ENCODE results near the gene GDF7. TPM values are rescaled to one million over a fixed set of nuclear protein-coding genes. Genes with fewer than 3 reads are reported as not detected.

The GDF7 gene
- total and polyA plus RNA-seq, 2 donors from 2014 or later, result 1.8 to 12.5 TPM

- intact Hi-C loops (cut with DNase I), result no loop called here
- peaks cover 0 to 20% (median 9%) of the 10 kb centered on the region in 3 donors for H3K36me3 ChIP-seq (ENCODE audit: control insufficient read depth in 2 of 3, insufficient read depth in 3 of 3, low read length in 3 of 3)
Observed at GRCh38 chr2:20645301-20645701, 21.6 kb upstream of the GDF7 start.

GRCh38 chr2:20645761-20646160 is 21.2 kb upstream of the GDF7 start:
- Histone ChIP-seq H3K27me3 (ENCODE audit: control insufficient read depth, insufficient read depth, low read length) (no peaks in the 10 kb centered on the region), H3K4me3 (ENCODE audit: low read length in 3 of 3) (no peak overlapping the region), H3K4me1 (ENCODE audit: control insufficient read depth in 2 of 3, insufficient read depth in 2 of 3, low read depth in 1 of 3, low read length in 3 of 3) (peaks cover 2 to 36% (median 17%) of the 10 kb centered on the region in 3 donors), H3K36me3 (ENCODE audit: control insufficient read depth in 2 of 3, insufficient read depth in 3 of 3, low read length in 3 of 3) (peaks cover 0 to 16% (median 9%) of the 10 kb centered on the region in 3 donors), H3K9me3 (ENCODE audit: control insufficient read depth in 2 of 3, insufficient read depth in 1 of 3, low read length in 3 of 3) (no peaks in the 10 kb centered on the region), H3K9ac (ENCODE audit: low read length in 3 of 3) (no peak overlapping the region), H3K27ac (ENCODE audit: low read depth in 2 of 2, low read length in 2 of 2) (no peak overlapping the region)
- FAIRE-seq (no peak), DNase-seq (peak in 1 of 5 donors; percentile 53)
- intact Hi-C loops (cut with DNase I), result no loop called here
- TF ChIP-seq CTCF (IDR thresholded peaks at IDR 0.05; ENCODE audit: borderline replicate concordance, extremely low read depth, insufficient read depth), result no peak

More at GRCh38 chr2:20645301-20645701, 21.6 kb upstream of the GDF7 start:
- Histone ChIP-seq H3K9ac (ENCODE audit: low read length in 3 of 3) (no peak overlapping the region), H3K27ac (ENCODE audit: low read depth in 2 of 2, low read length in 2 of 2) (no peak overlapping the region), H3K4me1 (ENCODE audit: control insufficient read depth in 2 of 3, insufficient read depth in 2 of 3, low read depth in 1 of 3, low read length in 3 of 3) (peaks cover 2 to 34% (median 16%) of the 10 kb centered on the region in 3 donors), H3K9me3 (ENCODE audit: control insufficient read depth in 2 of 3, insufficient read depth in 1 of 3, low read length in 3 of 3) (no peaks in the 10 kb centered on the region), H3K27me3 (ENCODE audit: control insufficient read depth, insufficient read depth, low read length) (no peaks in the 10 kb centered on the region), H3K4me3 (ENCODE audit: low read length in 3 of 3) (no peak overlapping the region)
- FAIRE-seq (no peak), DNase-seq (peak in 1 of 5 donors; percentile 57)
- no peak for TF ChIP-seq CTCF (IDR thresholded peaks at IDR 0.05; ENCODE audit: borderline replicate concordance, extremely low read depth, insufficient read depth)

- intact Hi-C loops (cut with DNase I), result no loop called here
- Histone ChIP-seq H3K4me3 (ENCODE audit: low read length in 3 of 3) (no peak overlapping the region), H3K9ac (ENCODE audit: low read length in 3 of 3) (no peak overlapping the region), H3K27ac (ENCODE audit: low read depth in 2 of 2, low read length in 2 of 2) (no peak overlapping the region), H3K9me3 (ENCODE audit: control insufficient read depth in 2 of 3, insufficient read depth in 1 of 3, low read length in 3 of 3) (no peaks in the 10 kb centered on the region), H3K27me3 (ENCODE audit: control insufficient read depth, insufficient read depth, low read length) (no peaks in the 10 kb centered on the region), H3K4me1 (ENCODE audit: control insufficient read depth in 2 of 3, insufficient read depth in 2 of 3, low read depth in 1 of 3, low read length in 3 of 3) (peaks cover 2 to 36% (median 18%) of the 10 kb centered on the region in 3 donors), H3K36me3 (ENCODE audit: control insufficient read depth in 2 of 3, insufficient read depth in 3 of 3, low read length in 3 of 3) (peaks cover 0 to 14% (median 6%) of the 10 kb centered on the region in 3 donors)
- TF ChIP-seq CTCF (IDR thresholded peaks at IDR 0.05; ENCODE audit: borderline replicate concordance, extremely low read depth, insufficient read depth), result no peak
- DNase-seq (peak in 1 of 5 donors; percentile 49), FAIRE-seq (no peak)
Observed at GRCh38 chr2:20646446-20646845, 20.5 kb upstream of the GDF7 start.

GRCh38 chr2:20647211-20647610 is 19.7 kb upstream of the GDF7 start:
- no peak for FAIRE-seq
- peaks cover 0 to 14% (median 6%) of the 10 kb centered on the region in 3 donors for H3K36me3 ChIP-seq (ENCODE audit: control insufficient read depth in 2 of 3, insufficient read depth in 3 of 3, low read length in 3 of 3)
- no peak overlapping the region for H3K27ac ChIP-seq (ENCODE audit: low read depth in 2 of 2, low read length in 2 of 2)
- H3K4me3 ChIP-seq (ENCODE audit: low read length in 3 of 3), result no peak overlapping the region
- no peak overlapping the region for H3K9ac ChIP-seq (ENCODE audit: low read length in 3 of 3)
- peaks cover 2 to 30% (median 23%) of the 10 kb centered on the region in 3 donors for H3K4me1 ChIP-seq (ENCODE audit: control insufficient read depth in 2 of 3, insufficient read depth in 2 of 3, low read depth in 1 of 3, low read length in 3 of 3)
- H3K9me3 ChIP-seq (ENCODE audit: control insufficient read depth in 2 of 3, insufficient read depth in 1 of 3, low read length in 3 of 3), result no peaks in the 10 kb centered on the region
- no peak for DNase-seq
- no peaks in the 10 kb centered on the region for H3K27me3 ChIP-seq (ENCODE audit: control insufficient read depth, insufficient read depth, low read length)
- no peak for TF ChIP-seq CTCF (IDR thresholded peaks at IDR 0.05; ENCODE audit: borderline replicate concordance, extremely low read depth, insufficient read depth)
- intact Hi-C loops (cut with DNase I), result no loop called here

Measured in kidney (tissue), 14 donors.